GM12864 (cell line): ENCODE data around the gene TMEM145.

Source experiments
- DNase-seq: peaks from one replicate; pipeline ENCODE4 v3.0.0-alpha.2; 2011; ENCODE audit warnings: low read depth
- H3K4me3 ChIP-seq: 2 replicates; pipeline ENCODE4 v1.5.1; 2011; ENCODE audit warnings: mild to moderate bottlenecking, low read depth, low read length, control low read depth
- TF ChIP-seq, protein P1 (sequence below): IDR thresholded peaks from 2 replicates; pipeline ENCODE4 v1.5.1; 2011; ENCODE audit warnings: low read depth, mild to moderate bottlenecking, moderate library complexity, low read length, control low read depth, inconsistent platforms; ENCODE audit errors: missing control alignments

TMEM145 gene

DNA sequence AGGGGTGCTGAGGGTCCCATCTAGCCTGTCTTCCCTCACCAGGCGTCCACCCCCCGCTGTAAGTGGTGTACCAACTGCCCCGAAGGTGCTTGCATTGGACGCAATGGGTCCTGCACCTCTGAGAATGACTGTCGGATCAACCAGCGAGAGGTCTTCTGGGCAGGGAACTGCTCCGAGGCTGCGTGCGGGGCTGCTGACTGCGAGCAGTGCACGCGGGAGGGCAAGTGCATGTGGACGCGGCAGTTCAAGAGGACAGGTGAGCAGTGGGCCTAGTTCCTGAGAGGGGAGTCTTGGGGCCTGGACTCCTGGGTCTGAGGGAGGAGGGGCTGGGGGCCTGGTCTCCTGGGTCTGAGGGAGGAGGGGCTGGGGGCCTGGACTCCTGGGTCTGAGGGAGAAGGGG lies 49.2 kb downstream of the TMEM145 start:
- no peak for DNase-seq
- H3K4me3 ChIP-seq = no peak overlapping the region
- TF ChIP-seq, protein P1, sequence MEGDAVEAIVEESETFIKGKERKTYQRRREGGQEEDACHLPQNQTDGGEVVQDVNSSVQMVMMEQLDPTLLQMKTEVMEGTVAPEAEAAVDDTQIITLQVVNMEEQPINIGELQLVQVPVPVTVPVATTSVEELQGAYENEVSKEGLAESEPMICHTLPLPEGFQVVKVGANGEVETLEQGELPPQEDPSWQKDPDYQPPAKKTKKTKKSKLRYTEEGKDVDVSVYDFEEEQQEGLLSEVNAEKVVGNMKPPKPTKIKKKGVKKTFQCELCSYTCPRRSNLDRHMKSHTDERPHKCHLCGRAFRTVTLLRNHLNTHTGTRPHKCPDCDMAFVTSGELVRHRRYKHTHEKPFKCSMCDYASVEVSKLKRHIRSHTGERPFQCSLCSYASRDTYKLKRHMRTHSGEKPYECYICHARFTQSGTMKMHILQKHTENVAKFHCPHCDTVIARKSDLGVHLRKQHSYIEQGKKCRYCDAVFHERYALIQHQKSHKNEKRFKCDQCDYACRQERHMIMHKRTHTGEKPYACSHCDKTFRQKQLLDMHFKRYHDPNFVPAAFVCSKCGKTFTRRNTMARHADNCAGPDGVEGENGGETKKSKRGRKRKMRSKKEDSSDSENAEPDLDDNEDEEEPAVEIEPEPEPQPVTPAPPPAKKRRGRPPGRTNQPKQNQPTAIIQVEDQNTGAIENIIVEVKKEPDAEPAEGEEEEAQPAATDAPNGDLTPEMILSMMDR = no peak

DNA sequence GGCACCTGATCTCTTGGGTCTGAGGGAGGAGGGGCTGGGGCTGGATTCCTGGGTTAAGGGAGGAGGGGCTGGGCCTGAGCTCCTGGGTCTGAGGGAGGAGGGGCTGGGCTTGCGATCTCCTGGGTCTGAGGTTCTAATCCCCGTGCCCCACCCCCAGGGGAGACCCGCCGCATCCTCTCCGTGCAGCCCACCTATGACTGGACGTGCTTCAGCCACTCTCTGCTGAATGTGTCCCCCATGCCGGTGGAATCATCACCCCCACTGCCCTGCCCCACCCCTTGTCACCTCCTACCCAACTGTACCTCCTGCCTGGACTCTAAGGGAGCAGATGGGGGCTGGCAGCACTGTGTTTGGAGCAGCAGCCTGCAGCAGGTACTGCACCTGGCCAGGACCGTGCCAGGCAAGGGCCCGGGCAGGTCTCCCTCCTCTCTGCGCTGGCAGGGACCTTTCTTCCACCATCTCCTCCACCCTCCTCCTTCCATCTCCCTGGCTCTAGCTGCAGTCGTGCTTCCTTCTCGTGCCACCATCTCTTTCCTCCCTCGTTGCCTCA lies 49.9 kb downstream of the TMEM145 start:
- TF ChIP-seq, protein P1 = no peak
- no peak overlapping the region for H3K4me3 ChIP-seq
- no peak for DNase-seq

DNA sequence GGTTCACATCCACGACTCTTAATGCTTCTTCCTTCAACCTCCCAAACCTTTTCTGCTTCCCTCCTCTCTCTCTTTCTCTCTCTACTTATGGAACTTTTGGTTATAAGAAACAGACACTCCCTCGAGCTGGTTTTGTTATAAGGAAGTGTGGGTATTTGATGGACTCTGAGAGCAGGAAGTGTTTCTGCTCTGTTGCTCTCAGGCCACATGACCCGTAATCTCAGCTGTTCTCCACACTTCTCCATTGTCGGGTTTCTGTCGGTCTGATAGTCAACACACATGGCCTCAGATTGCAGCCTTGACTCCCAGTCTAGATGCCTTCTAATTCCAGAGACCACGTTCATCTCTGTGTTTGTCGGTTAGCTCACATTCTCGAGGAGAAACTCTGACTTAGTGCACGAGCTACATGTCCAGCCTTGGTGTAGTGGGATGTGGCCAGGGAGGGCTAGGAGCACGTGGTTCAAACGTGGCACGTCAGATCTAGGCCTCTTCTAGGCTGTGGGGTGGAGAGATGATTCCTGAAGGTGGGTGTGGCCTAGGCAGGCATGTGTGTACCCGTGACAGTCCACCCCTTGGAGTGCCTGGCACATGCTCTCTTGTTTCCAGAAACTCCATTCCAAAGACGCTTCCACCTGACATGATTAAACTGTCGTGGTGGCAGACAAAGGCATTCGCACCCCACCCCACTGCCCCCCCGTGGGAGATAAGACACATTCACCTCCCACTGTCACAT lies 50.7 kb downstream of the TMEM145 start:
- no peak for DNase-seq
- TF ChIP-seq, protein P1 = no peak
- H3K4me3 ChIP-seq = no peak overlapping the region

DNA sequence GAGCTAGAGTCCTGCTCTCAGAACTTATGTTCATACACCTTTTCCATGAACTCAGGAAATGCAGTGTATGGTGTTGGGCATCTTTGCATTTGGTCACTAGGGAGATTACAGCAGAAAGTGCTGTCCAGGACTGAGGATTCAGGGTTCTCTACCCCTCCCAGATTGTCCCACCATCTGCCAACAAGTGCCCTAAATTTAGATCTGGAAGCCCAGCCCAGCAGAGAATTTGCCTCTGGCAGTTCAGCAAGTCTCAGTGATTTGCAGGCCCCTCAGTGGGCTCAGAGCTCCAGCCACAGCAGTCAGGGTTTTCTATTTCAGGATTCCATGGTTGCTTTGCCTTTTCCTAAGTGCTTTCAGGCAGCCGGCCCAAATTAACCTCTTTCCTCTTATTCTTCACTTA lies 53.6 kb downstream of the TMEM145 start:
- no peak for DNase-seq
- TF ChIP-seq, protein P1 = no peak
- no peak overlapping the region for H3K4me3 ChIP-seq

DNA sequence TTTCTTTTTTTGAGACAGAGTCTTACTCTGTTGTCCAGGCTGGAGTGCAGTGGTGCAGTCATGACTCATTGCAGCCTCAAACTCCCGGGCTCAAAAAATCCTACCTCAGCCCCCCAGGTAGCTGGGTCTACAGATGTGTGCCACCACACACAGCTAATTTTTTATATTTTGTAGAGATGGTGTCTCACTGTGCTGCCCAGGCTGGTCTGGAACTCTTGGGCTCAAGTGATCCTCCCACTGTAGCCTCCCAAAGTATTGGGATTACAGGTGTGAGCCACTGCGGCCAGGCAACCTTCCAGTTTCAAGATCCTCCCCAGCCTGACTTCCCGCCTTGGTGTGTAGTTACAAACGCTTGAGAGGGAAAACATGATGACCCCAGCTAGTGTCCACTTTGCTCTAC lies 54.8 kb downstream of the TMEM145 start:
- TF ChIP-seq, protein P1 = no peak
- no peak overlapping the region for H3K4me3 ChIP-seq
- no peak for DNase-seq

GRCh38 chr19:42368360-42368759 lies 55.3 kb downstream of the TMEM145 start:
- TF ChIP-seq, protein P1 = no peak
- no peak for DNase-seq

GRCh38 chr19:42368765-42369164 lies 55.7 kb downstream of the TMEM145 start:
- TF ChIP-seq, protein P1 = no peak

More at GRCh38 chr19:42368360-42368759, 55.3 kb downstream of the TMEM145 start:
- H3K4me3 ChIP-seq = no peak overlapping the region

More at GRCh38 chr19:42368765-42369164, 55.7 kb downstream of the TMEM145 start:
- H3K4me3 ChIP-seq = no peak overlapping the region
- DNase-seq = no peak
